CD4-positive, alpha-beta T cell treated with Interleukin-15 for 4 hours (primary cell): ENCODE data around the gene MIER1.
"Not testable (repeated sequence)": the region's sequence is repeated elsewhere in the genome, so short reads cannot be mapped to it uniquely, and the experiment has no call there.

ENCODE experiments used
- DNase-seq: peaks from one replicate; pipeline ENCODE4 v3.0.0-alpha.2; 2020; ENCODE audit warnings: low spot score

MIER1 gene

GRCh38 chr1:66924756-66925557 is at the start of gene MIER1, which contains the start of gene DNAI4:
Gene MIER1, plus strand, starts transcription at chr1:66924990. Its CDS starts 39 bp downstream, at chr1:66925029.
Gene DNAI4, minus strand, starts transcription at chr1:66924856. Its CDS starts 25 bp downstream, at chr1:66924831.
- peak; percentile 97 for DNase-seq

DNA sequence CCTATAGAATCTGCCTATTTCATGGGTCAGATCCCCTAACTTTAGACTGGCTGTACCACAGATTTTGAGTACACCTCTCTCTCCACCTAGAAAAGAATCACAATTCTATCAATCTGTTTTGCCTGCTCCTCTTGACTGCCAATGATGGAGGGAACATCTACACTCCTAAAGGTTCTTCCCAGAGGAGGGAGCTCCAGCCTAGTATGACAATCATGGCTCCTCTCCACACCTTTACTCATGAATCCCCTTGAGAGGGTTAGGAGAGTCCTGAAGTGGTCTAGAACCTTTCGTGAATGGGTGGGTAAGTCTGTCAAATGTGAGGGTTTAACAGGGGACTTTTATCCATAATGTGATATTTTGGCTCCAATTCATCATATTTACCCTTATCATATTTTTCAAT is 48.1 kb upstream of the MIER1 start:
- no peak for DNase-seq

DNA sequence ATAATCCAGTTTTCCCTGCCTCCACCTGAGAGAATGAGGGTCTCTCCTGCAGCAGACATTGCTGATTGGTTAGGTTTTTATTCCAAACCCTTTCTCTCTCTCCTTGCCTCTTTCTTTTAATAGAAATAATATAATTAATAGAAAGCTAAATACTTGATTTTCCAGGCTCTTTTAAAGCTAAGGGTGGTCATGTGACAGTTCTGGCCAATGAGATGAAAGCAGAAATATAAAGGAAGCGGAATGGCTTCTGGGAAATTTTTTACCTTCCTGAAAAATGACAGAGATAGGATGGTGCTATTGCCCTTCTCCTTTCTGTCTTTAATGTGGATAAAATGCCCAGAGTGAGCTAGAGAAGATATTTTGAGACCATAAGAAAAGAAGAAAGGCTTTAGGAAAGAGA is 35.8 kb upstream of the MIER1 start:
- no peak for DNase-seq

DNA sequence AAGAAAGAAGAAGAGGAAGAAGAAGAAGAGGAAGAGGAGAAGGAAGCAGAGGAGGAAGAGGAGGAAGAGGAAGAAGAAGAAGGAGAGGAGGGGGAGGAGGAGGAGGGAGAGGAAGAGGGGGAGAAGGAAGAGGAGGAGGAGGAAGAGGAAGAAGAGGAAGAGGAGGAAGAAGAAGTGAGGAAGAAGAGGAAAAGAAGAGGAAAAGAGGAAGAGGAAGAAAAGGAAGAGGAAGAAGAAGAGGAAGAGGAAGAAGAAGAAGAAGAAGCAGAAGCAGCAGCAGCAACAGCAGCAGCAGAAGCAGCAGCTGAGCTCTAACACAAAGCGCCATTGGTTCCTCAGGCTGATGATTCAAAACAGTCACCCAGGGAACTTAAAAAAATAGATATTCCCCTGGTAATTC is 34.2 kb upstream of the MIER1 start:
- no peak for DNase-seq

GRCh38 chr1:66893712-66894111 is 31.1 kb upstream of the MIER1 start:
- DNase-seq: no peak

DNA sequence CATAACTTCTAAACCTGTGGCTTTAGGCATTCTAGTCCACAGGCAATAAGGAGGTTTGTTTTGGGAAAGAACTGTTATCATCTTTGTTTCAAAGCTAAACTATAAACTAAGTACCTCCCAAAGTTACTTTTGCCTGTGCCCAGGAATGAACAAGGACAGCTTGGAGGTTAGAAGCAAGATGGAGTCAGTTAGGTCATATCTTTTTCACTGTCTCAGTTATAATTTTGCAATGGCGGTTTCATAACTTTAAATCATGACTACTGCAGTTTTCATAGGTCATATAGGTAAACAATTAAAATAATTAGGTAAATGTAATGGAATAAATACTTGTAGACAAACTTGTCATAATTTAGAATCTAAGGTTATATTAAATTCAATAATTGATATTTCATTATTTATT is 9.6 kb upstream of the MIER1 start:
- not testable (repeated sequence) for DNase-seq

DNA sequence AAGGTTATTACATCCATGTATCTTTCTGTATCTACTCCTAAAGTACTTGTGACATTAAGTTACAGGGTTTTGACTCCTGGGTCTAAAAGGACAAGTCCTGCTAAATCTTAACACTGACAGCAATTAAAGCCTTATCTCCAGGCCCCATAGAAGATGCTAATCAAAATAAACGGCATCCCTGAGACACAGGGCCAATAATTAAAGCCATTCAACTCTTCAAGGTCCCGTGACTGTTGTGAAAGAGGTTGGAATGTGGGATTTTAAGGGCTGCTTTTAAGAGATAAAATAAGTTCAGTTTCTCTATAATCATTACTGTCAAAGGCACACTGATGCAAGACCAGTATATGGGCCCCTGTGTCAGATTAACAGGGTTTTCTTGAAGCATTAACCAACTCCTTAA is 8.5 kb upstream of the MIER1 start:
- no peak for DNase-seq

DNA sequence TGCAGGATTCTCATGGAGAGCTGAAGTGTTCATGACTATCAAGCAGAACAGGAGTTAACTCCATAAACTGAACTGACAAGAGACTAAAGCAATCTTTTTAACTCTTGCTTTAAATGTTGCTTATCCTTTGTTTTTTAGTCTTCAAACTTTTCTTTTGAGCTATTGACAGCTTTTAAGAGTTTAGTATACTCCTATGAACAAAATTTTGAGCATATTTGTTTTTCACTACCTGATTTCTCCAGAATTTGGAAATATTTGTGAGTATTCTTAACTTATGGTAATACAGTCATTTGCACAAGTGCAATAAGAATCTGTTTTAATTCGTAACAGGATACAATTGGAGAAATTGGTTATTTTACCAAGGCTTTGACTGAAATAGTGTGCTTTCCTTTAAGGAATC is 7.3 kb upstream of the MIER1 start:
- DNase-seq: no peak

GRCh38 chr1:66919063-66919462 is 5.7 kb upstream of the MIER1 start:
- DNase-seq: no peak

- DNase-seq: no peak
Observed at GRCh38 chr1:66919828-66920227, 5.0 kb upstream of the MIER1 start.

- DNase-seq: no peak
Observed at GRCh38 chr1:66920543-66920942, 4.2 kb upstream of the MIER1 start.

DNA sequence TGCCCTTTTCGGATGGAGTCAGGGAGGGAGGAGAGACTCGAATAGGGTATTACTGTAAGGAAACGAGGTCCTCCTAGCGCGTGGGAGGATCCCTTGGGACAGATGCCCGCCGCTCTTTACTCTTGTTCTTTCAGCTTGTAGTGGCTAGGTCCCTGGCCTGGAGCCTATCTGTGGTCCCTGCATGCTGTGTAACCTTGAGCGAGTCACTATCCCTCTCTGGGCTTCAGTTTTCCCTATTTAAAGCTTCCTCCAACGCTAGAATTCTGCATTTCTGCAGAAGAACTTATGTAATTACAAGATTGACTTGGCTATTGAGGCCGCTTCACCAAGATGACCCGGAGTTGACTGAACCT is 744 bp downstream of the MIER1 start:
- DNase-seq: no peak

DNA sequence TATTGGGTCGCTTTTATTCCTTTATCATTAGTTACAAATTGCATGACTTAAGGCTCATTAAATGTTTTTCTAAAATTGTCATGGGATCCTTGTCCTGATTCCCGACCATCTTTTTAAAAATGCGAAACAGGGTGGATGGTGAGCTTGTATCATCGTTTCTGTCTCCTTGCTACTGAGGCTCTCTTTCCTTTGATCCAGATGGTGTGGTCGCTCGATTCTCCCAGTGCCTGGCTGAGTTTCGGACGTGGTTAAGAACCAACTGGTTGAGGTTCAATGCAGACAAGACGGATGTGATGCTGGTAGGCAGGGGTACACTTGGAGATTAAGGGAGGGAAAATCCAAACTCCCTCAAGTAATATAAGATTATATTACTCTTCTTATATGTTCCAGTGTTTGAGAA is 1.2 kb downstream of the MIER1 start:
- no peak for DNase-seq

- no peak for DNase-seq
Observed at GRCh38 chr1:66927528-66927927, 2.7 kb downstream of the MIER1 start.

DNA sequence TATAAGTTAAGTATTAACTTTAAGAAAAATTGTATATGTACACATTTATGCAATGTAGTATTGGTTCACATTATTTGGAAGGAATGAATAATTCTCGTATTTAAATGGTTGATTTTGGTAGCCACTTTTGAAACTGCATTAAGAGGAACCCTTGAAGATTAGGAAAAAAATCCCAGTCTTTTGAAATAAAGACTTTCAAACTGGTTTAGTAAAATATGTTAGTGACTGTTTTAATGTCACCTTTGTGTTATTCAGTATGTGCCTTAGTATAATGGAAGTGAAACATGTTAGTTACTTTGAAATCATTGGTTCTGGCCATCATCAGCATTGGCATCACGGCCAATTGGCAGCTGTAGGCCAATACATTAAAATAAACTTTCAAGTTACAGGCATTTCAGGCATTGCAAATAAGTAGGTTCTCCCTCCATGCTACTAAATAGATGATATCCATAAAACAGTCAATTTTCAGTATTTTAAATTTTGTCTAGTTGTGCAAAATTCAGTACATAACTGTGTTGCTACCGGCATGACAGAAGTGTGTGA is 4.4 kb downstream of the MIER1 start:
- DNase-seq: no peak

GRCh38 chr1:66929691-66929998 is 4.9 kb downstream of the MIER1 start:
- DNase-seq: no peak

DNA sequence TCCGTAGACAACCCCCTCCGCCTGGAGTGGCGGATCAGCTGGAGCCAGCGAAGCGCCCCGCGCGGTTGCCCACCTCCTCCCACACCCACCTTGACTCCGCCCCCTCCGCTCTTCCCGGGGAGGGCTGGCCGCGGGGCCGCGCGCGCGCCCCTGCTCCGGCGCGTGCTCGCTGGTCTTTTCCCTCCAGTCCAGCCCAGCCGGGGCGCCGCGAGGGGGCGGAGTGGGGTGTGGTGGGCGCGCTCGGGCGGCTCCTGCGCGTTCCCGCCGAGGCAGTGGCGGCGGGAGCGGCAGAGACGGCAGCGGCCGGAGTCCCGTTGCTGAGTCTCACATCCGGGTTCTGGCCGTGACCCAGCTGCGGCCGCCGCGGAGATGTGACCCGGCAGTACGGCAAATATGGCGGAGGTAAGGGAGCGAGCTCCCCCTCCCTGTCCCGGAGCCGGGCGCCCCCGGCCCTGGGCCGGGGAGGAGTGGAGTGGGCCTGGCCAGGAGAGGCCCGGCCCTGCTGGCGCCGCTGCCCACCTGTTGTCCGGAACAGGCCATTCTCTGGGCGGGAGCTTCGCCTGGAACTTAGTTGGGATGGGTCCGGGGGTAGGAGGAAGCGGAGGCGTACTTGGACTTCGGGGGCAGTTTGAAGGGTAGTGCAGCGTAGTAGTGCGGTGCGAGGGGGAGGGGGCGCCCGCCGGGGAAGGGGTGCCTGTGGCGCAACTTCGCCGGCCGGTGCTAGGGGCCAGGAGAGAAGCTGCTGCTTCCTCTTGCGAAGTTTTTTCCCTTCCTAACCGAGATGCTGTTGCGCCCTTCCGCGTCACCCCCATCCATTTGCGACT is 5.4 kb downstream of the MIER1 start:
- peak; percentile 93 for DNase-seq

DNA sequence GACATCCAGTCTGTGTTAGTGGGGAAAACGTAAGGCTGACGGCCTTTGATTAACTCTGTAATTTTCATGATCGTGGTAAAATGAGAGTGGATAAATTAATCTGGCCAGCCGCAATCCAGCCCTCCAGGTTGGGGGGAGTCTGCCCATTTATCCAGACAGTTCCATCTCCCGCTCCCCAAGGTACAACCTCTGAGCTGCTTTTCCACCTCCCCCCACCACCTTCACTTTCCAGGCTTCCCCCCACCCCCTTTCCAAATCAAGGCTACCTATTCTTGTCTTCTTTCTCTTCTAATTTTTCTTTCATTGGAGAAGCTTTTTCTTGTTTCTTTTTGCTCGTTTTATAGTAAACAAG is 6.0 kb downstream of the MIER1 start:
- DNase-seq: no peak

DNA sequence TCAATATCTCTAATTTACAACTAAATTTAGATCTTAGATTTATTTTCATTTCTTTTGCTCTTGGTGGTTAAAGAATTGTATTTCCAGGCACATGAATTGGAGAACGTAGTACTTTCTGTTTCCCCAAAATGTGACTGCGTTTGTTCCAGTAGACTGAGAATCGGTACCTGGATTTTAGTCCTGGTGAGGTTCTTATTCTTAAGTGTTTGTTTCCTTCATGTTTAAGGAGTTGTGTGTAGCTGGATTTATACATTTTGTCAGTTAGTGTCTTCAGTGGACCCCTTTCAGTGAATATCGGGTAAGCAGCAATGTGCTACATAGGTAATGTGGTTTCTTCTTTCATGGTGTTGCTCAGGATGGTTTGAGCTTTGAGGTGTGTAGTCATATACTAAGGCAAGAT is 6.8 kb downstream of the MIER1 start:
- peak; percentile 22 for DNase-seq

GRCh38 chr1:66932291-66932690 is 7.5 kb downstream of the MIER1 start:
- no peak for DNase-seq

- DNase-seq: no peak
Observed at GRCh38 chr1:66933887-66934700, 9.3 kb downstream of the MIER1 start.

DNA sequence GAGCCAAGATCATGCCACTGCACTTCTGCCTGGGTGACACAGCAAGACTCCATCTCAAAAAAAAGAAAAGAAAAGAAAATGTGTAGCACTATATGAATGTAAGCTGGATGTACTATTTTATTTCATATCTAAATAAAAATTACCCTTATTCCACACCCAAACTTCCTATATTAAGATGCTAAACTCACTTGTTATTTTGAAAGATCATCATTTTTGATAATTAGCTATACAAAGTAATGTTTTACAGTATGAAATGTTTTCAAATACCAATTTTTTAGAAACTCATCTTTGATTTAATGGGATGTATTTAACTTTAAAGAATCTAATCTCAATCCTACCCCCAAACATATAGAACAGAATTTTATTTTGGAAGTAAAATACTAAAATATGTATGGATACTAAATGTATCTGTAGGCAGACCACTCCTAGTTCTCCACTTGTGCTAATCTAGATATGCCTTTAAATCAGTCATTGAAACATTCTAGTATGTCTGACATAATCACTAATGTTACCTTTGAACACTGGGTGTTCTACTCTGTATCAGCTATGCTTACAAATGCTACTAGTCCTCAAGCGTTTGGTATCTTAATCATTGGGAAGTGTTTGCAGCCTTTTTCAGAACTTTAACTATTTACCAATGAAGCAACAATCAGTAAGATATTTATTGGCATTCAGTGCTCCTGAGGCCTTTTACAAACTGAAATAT is 12.9 kb downstream of the MIER1 start:
- no peak for DNase-seq
